IMR-90 (cell line): Measurements from ENCODE around the gene FBXO28. TPM values are rescaled to one million over a fixed set of nuclear protein-coding genes. Genes with fewer than 3 reads are reported as not detected.

Experiments used
- ATAC-seq: fragments of 200-7000 bp; cut with Tn5 transposase; 2 replicates; pipeline ENCODE4 v1.9.1; 2020; ENCODE audit warnings: low read depth, mild to moderate bottlenecking, moderate library complexity
- BruUV-seq: library from RNA; stranded (reverse); fragments of 400-500 nt; replicated peaks from 2 replicates; lab custom pipeline; 2021; lab: Mats Ljungman, UMichigan
- CTCF ChIA-PET: fragments of 300-600 bp; formaldehyde crosslinking; extraction: SDS; loops from one replicate; lab custom pipeline; 2021; ENCODE audit warnings: antibody characterized with exemption; lab: Yijun Ruan, JAX
- POLR2A ChIA-PET: fragments of 300-600 bp; sonication (Branson Sonifier 250); formaldehyde crosslinking; loops from one replicate; lab custom pipeline; 2022; ENCODE audit warnings: antibody characterized with exemption; ENCODE audit not compliant: unreplicated experiment; lab: Charles Lee
- DNase-seq: peaks from one replicate; pipeline ENCODE4 v3.0.0; 2013
- H2AFZ ChIP-seq: replicated peaks from 2 replicates; pipeline ENCODE3; 2013; ENCODE audit warnings: low read length, mild to moderate bottlenecking; ENCODE audit not compliant: poor library complexity
- H2AK5ac ChIP-seq: 2 replicates; pipeline ENCODE4 v1.6.1; 2013; ENCODE audit warnings: low read depth, low read length, inconsistent platforms
- H2AK9ac ChIP-seq: replicated peaks from 2 replicates; pipeline ENCODE3; 2013; ENCODE audit warnings: mild to moderate bottlenecking, low read depth, low read length, moderate library complexity; ENCODE audit not compliant: poor library complexity
- H2BK120ac ChIP-seq: 2 replicates; pipeline ENCODE4 v1.6.1; 2013; ENCODE audit warnings: low read depth, low read length, inconsistent platforms
- H2BK15ac ChIP-seq: 3 replicates; pipeline ENCODE4 v1.6.1; 2013; ENCODE audit warnings: low read depth, low read length, inconsistent platforms
- H2BK20ac ChIP-seq: 2 replicates; pipeline ENCODE4 v1.6.1; 2013; ENCODE audit warnings: low read depth, mild to moderate bottlenecking, inconsistent platforms, low read length, moderate library complexity
- H2BK5ac ChIP-seq: 2 replicates; pipeline ENCODE4 v1.6.1; 2013; ENCODE audit warnings: mild to moderate bottlenecking, low read depth, low read length, inconsistent platforms; ENCODE audit not compliant: poor library complexity, severe bottlenecking
- H3K14ac ChIP-seq: replicated peaks from 2 replicates; pipeline ENCODE4 v1.6.1; 2013; ENCODE audit warnings: low read depth, low read length, inconsistent platforms
- H3K18ac ChIP-seq: 2 replicates; pipeline ENCODE4 v1.6.1; 2013; ENCODE audit warnings: low read depth, low read length, control low read depth
- H3K23ac ChIP-seq: 2 replicates; pipeline ENCODE4 v1.6.1; 2013; ENCODE audit warnings: low read depth, low read length, inconsistent platforms
- H3K27ac ChIP-seq: 2 replicates; pipeline ENCODE4 v1.5.1; 2013; ENCODE audit warnings: mild to moderate bottlenecking, control low read depth, low read length; ENCODE audit not compliant: insufficient read depth
- H3K27me3 ChIP-seq: 2 replicates; pipeline ENCODE4 v1.6.1; 2013; ENCODE audit warnings: low read length; ENCODE audit not compliant: control insufficient read depth, insufficient read depth
- H3K36me3 ChIP-seq: 2 replicates; pipeline ENCODE4 v1.6.1; 2013; ENCODE audit warnings: low read length, mixed read lengths; ENCODE audit not compliant: control insufficient read depth, insufficient read depth
- H3K4ac ChIP-seq: 2 replicates; pipeline ENCODE4 v1.6.1; 2013; ENCODE audit warnings: low read depth, low read length, inconsistent platforms
- H3K4me1 ChIP-seq: 2 replicates; pipeline ENCODE4 v1.6.1; 2013; ENCODE audit warnings: low read length, mixed read lengths; ENCODE audit not compliant: control insufficient read depth, insufficient read depth
- H3K4me2 ChIP-seq: 2 replicates; pipeline ENCODE4 v1.6.1; 2013; ENCODE audit warnings: low read depth, mild to moderate bottlenecking, control low read depth, low read length, moderate library complexity
- H3K4me3 ChIP-seq: 2 replicates; pipeline ENCODE4 v1.5.1; 2013; ENCODE audit warnings: low read depth, mild to moderate bottlenecking, control low read depth, low read length, moderate library complexity; ENCODE audit not compliant: insufficient read depth
- H3K56ac ChIP-seq: 2 replicates; pipeline ENCODE4 v1.6.1; 2013; ENCODE audit warnings: low read length, inconsistent platforms; ENCODE audit not compliant: insufficient read depth; ENCODE audit errors: extremely low read depth
- H3K79me1 ChIP-seq, 2 experiments: 2 replicates each; pipeline ENCODE4 v1.6.1; 2013; ENCODE audit warnings: low read length in 2 of 2, inconsistent platforms in 1 of 2, low read depth in 1 of 2
- H3K9ac ChIP-seq: 2 replicates; pipeline ENCODE4 v1.6.1; 2013; ENCODE audit warnings: low read depth, low read length, control low read depth
- H3K9me1 ChIP-seq: 2 replicates; pipeline ENCODE4 v1.6.1; 2013; ENCODE audit warnings: low read length, inconsistent platforms; ENCODE audit not compliant: insufficient read depth
- H3K9me3 ChIP-seq: 2 replicates; pipeline ENCODE4 v1.6.1; 2013; ENCODE audit warnings: low read length; ENCODE audit not compliant: control insufficient read depth, insufficient read depth
- H4K20me1 ChIP-seq: 2 replicates; pipeline ENCODE4 v1.6.1; 2013; ENCODE audit warnings: low read length, inconsistent platforms; ENCODE audit not compliant: insufficient read depth
- H4K5ac ChIP-seq: 2 replicates; pipeline ENCODE4 v1.6.1; 2013; ENCODE audit warnings: mild to moderate bottlenecking, low read depth, low read length, control low read depth
- H4K8ac ChIP-seq, 2 experiments: 2 replicates each; pipeline ENCODE4 v1.6.1; 2013; ENCODE audit warnings: low read depth in 2 of 2, low read length in 2 of 2, control low read depth in 1 of 2, inconsistent platforms in 1 of 2
- H4K91ac ChIP-seq: 2 replicates; pipeline ENCODE4 v1.6.1; 2013; ENCODE audit warnings: low read depth, low read length, inconsistent platforms; ENCODE audit not compliant: insufficient read depth
- CTCF ChIP-seq: conservative IDR thresholded peaks from 2 replicates; pipeline ENCODE4 v1.5.1; 2012; ENCODE audit warnings: mild to moderate bottlenecking, low read depth, low read length, improper control_type of control experiment
- NFE2L2 ChIP-seq: fragments of 150-350 bp; IDR thresholded peaks from 2 replicates; pipeline ENCODE4 v1.6.1; 2016; ENCODE audit warnings: low read depth, mild to moderate bottlenecking, low read length
- WGBS, 2 experiments: methylation state at CpG; one replicate each; pipeline versions ENCODE4 v1.1.5 to v1.1.7; 2013; ENCODE audit warnings: missing lambda C conversion rate in 2 of 2; ENCODE audit not compliant: insufficient read length in 1 of 2; ENCODE audit errors: extremely low coverage in 2 of 2; 5-methylcytosine and 5-hydroxymethylcytosine counted together
- dilution Hi-C: fragments of 300-500 bp; cut with HindIII; formaldehyde crosslinking; loops from one replicate; pipeline ENCODE4 v1.14.3; 2018; ENCODE audit warnings: low sequenced_read_pairs; ENCODE audit not compliant: unreplicated experiment
- in situ Hi-C: fragments of 300-500 bp; cut with MboI; formaldehyde crosslinking; loops from 3 replicates; pipeline ENCODE4 v1.14.3; 2019; ENCODE audit warnings: low sequenced_read_pairs, inconsistent platforms, mixed read lengths
- intact Hi-C: fragments of 100-400 bp; cut with micrococcal nuclease; formaldehyde crosslinking; loops from 2 replicates; pipeline ENCODE4 v1.10.0; 2022
- polyA plus RNA-seq, 3 experiments: library from polyadenylated mRNA; depleted of rRNA; stranded (reverse); fragments of >200 nt; gene quantifications; 2 replicates each; pipeline ENCODE4 v1.2.3, GENCODE V29; 2012; ENCODE audit warnings: low replicate concordance in 1 of 3
- total RNA-seq: library from RNA; depleted of rRNA; stranded (reverse); fragments of >200 nt; gene quantifications from 2 replicates; pipeline ENCODE4 v1.2.3, GENCODE V29; 2012

The FBXO28 gene
- total and polyA plus RNA-seq, 2 of the 4 experiments (the other 2 are of a cell fraction) = 11.6 to 22.6 TPM

DNA sequence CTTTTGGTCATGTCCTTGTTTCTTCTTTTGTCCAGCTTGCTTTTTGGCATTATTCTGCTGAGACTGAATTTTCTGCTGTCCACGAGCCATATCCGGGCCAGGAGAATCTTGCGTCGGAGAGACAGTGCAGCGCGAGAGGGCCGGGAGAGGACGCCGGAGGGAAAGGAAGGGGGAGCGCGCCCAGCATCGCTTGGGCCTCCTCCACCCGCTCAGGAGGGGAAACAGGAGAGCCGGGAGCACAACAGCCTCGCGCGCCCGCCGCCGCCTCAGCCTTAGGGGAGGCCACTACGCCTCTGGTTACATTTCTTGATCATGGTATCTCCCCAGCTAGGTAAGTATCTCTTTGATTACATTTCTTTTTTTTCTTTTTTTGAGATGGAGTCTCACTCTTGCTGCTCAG is 61.7 kb downstream of the FBXO28 start:
- 0 out of 2 replicates have a peak, but pooled peaks have one; percentile 3 for TF ChIP-seq CTCF
- no peak for TF ChIP-seq NFE2L2
- Histone ChIP-seq H2AK9ac (no peak overlapping the region), H3K4me1 (no peaks in the 10 kb centered on the region), H3K4me2 (peak overlapping the region; percentile 52; the same call in 1 of the 2 replicates), H3K9me3 (no peaks in the 10 kb centered on the region), H2AFZ (peak overlapping the region; percentile 78), H2BK5ac (no peak overlapping the region), H3K27ac (no peak overlapping the region), H3K27me3 (no peaks in the 10 kb centered on the region), H3K14ac (no peak overlapping the region), H3K18ac (no peak overlapping the region), H3K56ac (no peak overlapping the region), H3K23ac (peak overlapping the region; percentile 38; the same call in 1 of the 2 replicates), H3K36me3 (no peaks in the 10 kb centered on the region), H4K8ac (no peak overlapping the region; a peak in 1 of 4 replicates), H3K9me1 (no peaks in the 10 kb centered on the region), H3K79me1 (no peaks in the 10 kb centered on the region), H4K20me1 (no peaks in the 10 kb centered on the region), H2BK120ac (no peak overlapping the region), H4K5ac (no peak overlapping the region), H3K9ac (0 out of 2 replicates have a peak overlapping the region, but pooled peaks have one; percentile 44), H4K91ac (no peak overlapping the region), H3K4ac (no peak overlapping the region), H2BK15ac (no peak overlapping the region), H2BK20ac (no peak overlapping the region), H2AK5ac (no peak overlapping the region), H3K4me3 (no peak overlapping the region)
- no TSS peak for BruUV-seq
- WGBS, 2 experiments = 5% methylated on average over 4 of the region's 21 CpGs; no CpG with 5 or more reads in 1 of the 2 experiments
- ChIA-PET CTCF (interaction anchor here (0.8 kb wide), 1 partner anchor 1562 kb away, joined by 5 read pairs; no protein-coding TSS in a partner anchor), POLR2A (no interaction called here)
- in situ Hi-C loops (no loop called here), dilution Hi-C loops (no loop called here), intact Hi-C loops (no loop called here)
- ATAC-seq = peak; percentile 79
- peak; percentile 5 for DNase-seq
